ENCODE data around the gene APMAP. TPM values are rescaled to one million over a fixed set of nuclear protein-coding genes. Genes with fewer than 3 reads are reported as not detected.
A peak's percentile ranks its signal among the peaks of the same experiment; 100 is the strongest.

APMAP gene
- total and polyA plus RNA-seq, 9 of the 15 experiments (the other 6 are each of a cell fraction or from before 2014, with no cell fraction given), result 6.7 to 18.2 (median 14.4) TPM

- no peak for TF ChIP-seq HNRNPL (IDR thresholded peaks at IDR 0.05; ENCODE audit: low read depth, low read length)
- TF ChIP-seq POLR2H (tag; IDR thresholded peaks at IDR 0.05; ENCODE audit: low read depth), result 0 out of 2 replicates have a peak, but pooled peaks have one; percentile 44
- TF ChIP-seq HBP1 (CRISPR knock-in tag; IDR thresholded peaks at IDR 0.05), result no peak
- TF ChIP-seq ZNF655 (CRISPR knock-in tag; IDR thresholded peaks at IDR 0.05), result no peak
- TF ChIP-seq EP400 (IDR thresholded peaks at IDR 0.05), result peak; percentile 76
- TF ChIP-seq HMGN3 (IDR thresholded peaks at IDR 0.05; ENCODE audit: borderline replicate concordance, extremely low read depth, insufficient read length, low read depth, low read length), result peak; percentile 66
- TF ChIP-seq DDX20 (tag; IDR thresholded peaks at IDR 0.05; ENCODE audit: low read depth), result no peak
- no peak for TF ChIP-seq ZNF217 (CRISPR knock-in tag; IDR thresholded peaks at IDR 0.05)
- no peak for TF ChIP-seq MYBL2 (IDR thresholded peaks at IDR 0.05; ENCODE audit: low read depth)
- no peak for TF ChIP-seq MYBL2 (CRISPR knock-in tag; IDR thresholded peaks at IDR 0.05; ENCODE audit: borderline replicate concordance)
- TF ChIP-seq SRSF9 (IDR thresholded peaks at IDR 0.05; ENCODE audit: borderline replicate concordance, low read depth, low read length), result no peak
- no peak for TF ChIP-seq GTF2A2 (tag; IDR thresholded peaks at IDR 0.05)
- peak; percentile 96 for TF ChIP-seq CREM (IDR thresholded peaks at IDR 0.05; ENCODE audit: low read depth)
- TF ChIP-seq HDAC8 (tag; IDR thresholded peaks at IDR 0.05), result no peak
- TF ChIP-seq CEBPB (tag; IDR thresholded peaks at IDR 0.05), result no peak
- peak; percentile 39; the same call in 1 of the 2 replicates for TF ChIP-seq MTA3 (IDR thresholded peaks at IDR 0.05; ENCODE audit: borderline replicate concordance)
- no peak; the same call in 1 of the 2 replicates for TF ChIP-seq MTA1 (IDR thresholded peaks at IDR 0.05; ENCODE audit: borderline replicate concordance)
- no peak for TF ChIP-seq ZNF699 (CRISPR knock-in tag; IDR thresholded peaks at IDR 0.05; ENCODE audit: insufficient replicate concordance)
- peak in 1 of 2 experiments; percentile 72; a peak in 2 of 4 replicates for TF ChIP-seq MNT (conservative IDR thresholded peaks at IDR 0.05)
- TF ChIP-seq ATF6 (CRISPR knock-in tag; IDR thresholded peaks at IDR 0.05), result peak; percentile 84; the same call in 1 of the 2 replicates
Observed at GRCh38 chr20:24992487-24993205, at the start of gene APMAP (continued).

Data from K562 (cell line).